ENCODE data around the gene S100A11.

Gene S100A11

DNA sequence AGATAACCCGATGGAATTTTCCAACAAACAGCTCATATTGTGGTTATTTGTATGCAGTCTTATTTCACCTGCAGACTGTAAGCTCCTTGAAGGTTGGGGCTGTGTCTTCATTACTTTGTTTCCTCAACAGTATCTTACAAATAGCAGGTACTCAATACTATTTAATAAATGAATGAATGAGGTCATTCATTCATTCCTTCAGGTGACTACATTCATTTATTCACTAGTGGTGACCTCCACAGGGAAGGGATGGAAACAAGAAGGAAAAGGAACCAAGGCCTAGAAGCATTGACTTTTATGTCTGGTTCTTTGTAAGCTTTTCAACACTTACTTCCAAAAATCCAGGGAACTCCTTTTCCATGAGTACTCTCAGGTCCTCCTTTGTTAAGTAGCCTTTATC is 51.0 kb downstream of the S100A11 start:
- DNase-seq (ENCODE audit: low read depth in 2 of 2): no peak

DNA sequence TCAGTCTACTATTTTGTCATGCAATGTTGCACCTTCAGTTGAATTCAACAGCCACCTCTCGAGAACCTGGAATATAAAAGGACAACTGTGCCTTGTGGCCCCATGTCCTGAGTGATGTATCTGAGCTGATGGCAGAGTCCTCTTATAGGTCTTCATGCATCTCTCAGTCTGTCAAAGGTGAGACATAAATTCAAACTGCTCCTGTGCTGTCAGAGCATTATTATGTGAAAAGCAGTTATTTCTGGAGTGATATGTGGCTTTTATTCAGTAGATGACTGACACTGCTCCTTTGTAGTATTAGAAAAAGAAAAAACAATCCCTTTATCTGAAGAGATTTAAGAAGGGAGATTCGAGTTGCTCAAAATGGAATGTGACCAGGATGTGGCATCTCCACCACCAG is 51.5 kb downstream of the S100A11 start:
- no peak for DNase-seq (ENCODE audit: low read depth in 2 of 2)

DNA sequence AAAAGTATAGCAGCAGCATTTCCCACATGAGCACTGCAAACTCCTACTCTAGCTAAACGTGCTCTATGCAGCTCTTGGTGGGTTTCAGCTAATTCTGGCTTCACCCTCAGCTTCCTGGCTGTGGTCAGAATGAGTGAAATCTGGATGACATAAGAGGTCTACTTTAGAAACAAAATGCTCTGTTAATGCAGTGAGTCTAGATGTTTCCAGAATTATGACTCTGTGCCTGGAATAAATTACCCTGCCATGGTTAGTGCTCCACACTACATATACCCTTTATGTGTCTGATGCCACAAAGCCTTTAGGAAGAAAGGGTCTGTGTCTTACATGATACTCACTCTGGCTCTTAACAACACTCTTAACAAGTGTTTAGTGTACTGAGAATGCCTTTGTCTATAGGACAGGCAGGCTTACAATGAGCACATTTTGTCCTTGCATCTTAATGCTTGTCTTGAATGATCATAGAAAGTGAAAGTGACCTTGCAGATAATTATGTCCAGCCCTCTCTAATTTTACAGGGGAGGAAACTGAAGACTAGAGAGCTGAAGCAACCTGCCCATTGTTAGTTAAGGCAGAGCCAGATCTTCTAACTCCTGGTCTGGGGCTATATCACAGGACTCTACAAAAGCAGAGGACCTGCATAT is 52.4 kb downstream of the S100A11 start:
- DNase-seq (ENCODE audit: low read depth in 2 of 2): no peak
